A549 (cell line): Measurements from ENCODE around the gene NUMA1. TPM values are rescaled to one million over a fixed set of nuclear protein-coding genes. Genes with fewer than 3 reads are reported as not detected.

Source experiments
- ATAC-seq, 2 experiments: fragments of 200-7000 bp in 1 of 2; fragments of >200 bp in 1 of 2; cut with Nextera tagmentation in 1 of 2; cut with Tn5 transposase in 1 of 2; 3 replicates each; pipeline versions ENCODE4 v1.8.0 to v1.9.1; 2018 to 2020; ENCODE audit warnings: mild to moderate bottlenecking in 1 of 2, moderate library complexity in 1 of 2
- CTCF ChIA-PET: fragments of 300-600 bp; sonication (Branson Sonifier 250); formaldehyde crosslinking; extraction: SDS; loops from one replicate; lab custom pipeline; 2021; ENCODE audit warnings: antibody characterized with exemption, inconsistent platforms; lab: Yijun Ruan, JAX
- POLR2A ChIA-PET: fragments of 350-600 bp; formaldehyde crosslinking; extraction: SDS; loops from one replicate; lab custom pipeline; 2021; ENCODE audit warnings: antibody characterized with exemption, inconsistent platforms; lab: Yijun Ruan, JAX
- DNase-seq, 2 experiments: peaks; one replicate each; pipeline versions ENCODE4 v3.0.0 to v3.0.0-alpha.2; 2011 to 2016; ENCODE audit warnings: low read depth in 1 of 2, low spot score in 1 of 2
- FAIRE-seq: peaks from 2 replicates; lab custom pipeline; 2011; peaks lifted over from hg19 to GRCh38; lab: Jason Lieb, UNC
- H3K27ac ChIP-seq, 2 experiments: fragments of >200 bp; sonication (Bioruptor Twin); formaldehyde crosslinking; 3 replicates each; pipeline ENCODE4 v1.5.1; 2016 to 2017
- H3K4me1 ChIP-seq: fragments of >200 bp; sonication (Bioruptor Twin); formaldehyde crosslinking; 3 replicates; pipeline ENCODE4 v1.6.1; 2016
- H3K4me2 ChIP-seq: fragments of >200 bp; sonication (Bioruptor Twin); formaldehyde crosslinking; 3 replicates; pipeline ENCODE4 v1.6.1; 2016
- H3K4me3 ChIP-seq: fragments of >200 bp; sonication (Bioruptor Twin); formaldehyde crosslinking; 3 replicates; pipeline ENCODE4 v1.5.1; 2016
- H3K9me3 ChIP-seq: fragments of >200 bp; sonication (Bioruptor Twin); formaldehyde crosslinking; 3 replicates; pipeline ENCODE4 v1.6.1; 2016
- CEBPB ChIP-seq, 2 experiments: fragments of >200 bp in 1 of 2; sonication (Bioruptor Twin) in 1 of 2; formaldehyde crosslinking in 1 of 2; IDR thresholded peaks; 2 replicates each; pipeline ENCODE4 v1.6.1; 2012 to 2016
- E2F6 ChIP-seq: IDR thresholded peaks from 2 replicates; pipeline ENCODE4 v1.6.1; 2012; ENCODE audit warnings: low read depth, borderline replicate concordance
- FOSB ChIP-seq: fragments of 250-450 bp; sonication (Bioruptor Pico); IDR thresholded peaks from 2 replicates; pipeline ENCODE4 v1.5.0; 2020; ENCODE audit warnings: mild to moderate bottlenecking, moderate library complexity
- FOSL2 ChIP-seq, 2 experiments: fragments of 450-650 bp in 1 of 2; fragments of >200 bp in 1 of 2; sonication (Bioruptor Twin) in 1 of 2; formaldehyde crosslinking; IDR thresholded peaks; 2 replicates each; pipeline versions ENCODE4 v1.5.0 to v1.6.1; 2016 to 2020; ENCODE audit warnings: mild to moderate bottlenecking in 1 of 2, moderate library complexity in 1 of 2
- FOXS1 ChIP-seq: fragments of 250-450 bp; sonication (Bioruptor Pico); IDR thresholded peaks from 2 replicates; pipeline ENCODE4 v1.5.0; 2020; ENCODE audit warnings: mild to moderate bottlenecking, moderate library complexity
- HDAC2 ChIP-seq: fragments of 200-600 bp; sonication (generic); IDR thresholded peaks from 2 replicates; pipeline ENCODE4 v1.6.1; 2016
- HOXA7 ChIP-seq: fragments of 250-450 bp; sonication (Bioruptor Pico); IDR thresholded peaks from 2 replicates; pipeline ENCODE4 v1.5.0; 2020; ENCODE audit warnings: mild to moderate bottlenecking, moderate library complexity
- MAFK ChIP-seq: fragments of 450-650 bp; IDR thresholded peaks from 2 replicates; pipeline ENCODE4 v1.6.1; 2014; ENCODE audit not compliant: partially characterized antibody
- NFE2L2 ChIP-seq: fragments of 150-350 bp; conservative IDR thresholded peaks from 2 replicates; pipeline ENCODE4 v1.6.1; 2014; ENCODE audit warnings: low read length
- NPAS2 ChIP-seq: fragments of 250-450 bp; sonication (Bioruptor Pico); IDR thresholded peaks from 2 replicates; pipeline ENCODE4 v1.8.0; 2022; ENCODE audit warnings: mild to moderate bottlenecking, moderate library complexity, borderline replicate concordance
- PBX3 ChIP-seq: IDR thresholded peaks from 2 replicates; pipeline ENCODE4 v1.6.1; 2012
- RAD21 ChIP-seq, 2 experiments: fragments of >200 bp in 1 of 2; sonication (Bioruptor Twin) in 1 of 2; formaldehyde crosslinking in 1 of 2; IDR thresholded peaks in 1 of 2; conservative IDR thresholded peaks in 1 of 2; 2 replicates in 1 of 2; 3 replicates in 1 of 2; pipeline ENCODE4 v1.6.1; 2012 to 2018; ENCODE audit warnings: inconsistent platforms in 1 of 2
- RARB ChIP-seq: fragments of 250-450 bp; sonication (Bioruptor Pico); IDR thresholded peaks from 2 replicates; pipeline ENCODE4 v1.8.0; 2021; ENCODE audit warnings: mild to moderate bottlenecking, moderate library complexity
- REST ChIP-seq: fragments of 200-600 bp; sonication (generic); IDR thresholded peaks from 2 replicates; pipeline ENCODE4 v1.6.1; 2016; ENCODE audit warnings: antibody characterized with exemption, mild to moderate bottlenecking, moderate library complexity
- RNF2 ChIP-seq: fragments of 200-600 bp; sonication (generic); IDR thresholded peaks from 2 replicates; pipeline ENCODE4 v1.6.1; 2016; ENCODE audit warnings: low read depth, mild to moderate bottlenecking, antibody characterized with exemption, moderate library complexity, borderline replicate concordance
- TFCP2L1 ChIP-seq: fragments of 250-450 bp; sonication (Bioruptor Pico); IDR thresholded peaks from 2 replicates; pipeline ENCODE4 v1.5.0; 2021; ENCODE audit warnings: mild to moderate bottlenecking
- ZNF302 ChIP-seq: fragments of 250-450 bp; sonication (Bioruptor Pico); IDR thresholded peaks from 2 replicates; pipeline ENCODE4 v1.9.0; 2021; ENCODE audit warnings: inconsistent platforms, mild to moderate bottlenecking, moderate library complexity
- WGBS: methylation state at CpG from one replicate; pipeline ENCODE4 v1.1.6; 2017; ENCODE audit errors: missing lambda C conversion rate; 5-methylcytosine and 5-hydroxymethylcytosine counted together
- polyA plus RNA-seq, 4 experiments: library from polyadenylated mRNA; depleted of rRNA in 3 of 4; stranded (reverse); fragments of >200 nt; fragmentation: RNase III in 1 of 4; extraction: RNeasy Plus Mini Kit Qiagen cat#74134 plus additional on column Dnase treatment in 1 of 4; gene quantifications; 2 replicates in 3 of 4; 3 replicates in 1 of 4; pipeline ENCODE4 v1.2.3, GENCODE V29; 2011 to 2017
- small RNA-seq, 6 experiments: library from RNA; depleted of rRNA; stranded (forward); fragments of <200 nt; gene quantifications; one replicate each; pipeline ENCODE3, GENCODE V24; 2012

The NUMA1 gene
- polyA plus RNA-seq, 2 of the 4 experiments (the other 2 are of a cell fraction) = 51.5 to 65.8 TPM

GRCh38 chr11:71962428-71963038 lies 117.8 kb downstream of the NUMA1 start:
- Histone ChIP-seq H3K9me3 (peaks cover 3% of the 10 kb centered on the region; the same call in 1 of the 3 replicates), H3K4me3 (no peak overlapping the region), H3K4me1 (peaks cover 52% of the 10 kb centered on the region), H3K27ac (peak overlapping the region; percentile 81 to 83), H3K4me2 (peak overlapping the region; percentile 55)
- no peak for FAIRE-seq
- ATAC-seq = peak in 1 of 2 experiments; percentile 28; a peak in 2 of 6 replicates
- peak in 1 of 2 experiments; percentile 38 for DNase-seq
- 4% methylated on average over 2 of the region's 2 CpGs for WGBS
- CTCF ChIA-PET = interaction anchor here (0.9 kb wide), 1 partner anchor 17 kb away, joined by 3 read pairs; no protein-coding TSS in a partner anchor
- POLR2A ChIA-PET = no interaction called here
- TF ChIP-seq NPAS2 (CRISPR knock-in tag) = no peak
- TF ChIP-seq E2F6 = no peak
- no peak for TF ChIP-seq FOXS1
- 0 out of 4 replicates have a peak, but pooled peaks of 1 of the 2 experiments have one; percentile 2 for TF ChIP-seq CEBPB (IDR thresholded peaks at IDR 0.05)
- no peak for TF ChIP-seq TFCP2L1 (CRISPR knock-in tag)
- TF ChIP-seq FOSB (CRISPR knock-in tag) = no peak
- no peak for TF ChIP-seq RARB (CRISPR knock-in tag)
- TF ChIP-seq RAD21 (conservative IDR thresholded peaks at IDR 0.05 in 1 of 2, IDR thresholded peaks at IDR 0.05 in 1 of 2) = no peak
- TF ChIP-seq MAFK = peak; percentile 98
- TF ChIP-seq HOXA7 (CRISPR knock-in tag) = no peak
- no peak for TF ChIP-seq ZNF302 (CRISPR knock-in tag)
- no peak for TF ChIP-seq HDAC2
- no peak for TF ChIP-seq FOSL2 (IDR thresholded peaks at IDR 0.05)
- 0 out of 2 replicates have a peak, but pooled peaks have one; percentile 20 for TF ChIP-seq FOSL2 (CRISPR knock-in tag; IDR thresholded peaks at IDR 0.05)
- peak; percentile 92 for TF ChIP-seq NFE2L2
- TF ChIP-seq REST = no peak

- no peak for ATAC-seq
- POLR2A ChIA-PET = no interaction called here
- TF ChIP-seq RNF2 = no peak
- TF ChIP-seq PBX3 = no peak
- TF ChIP-seq, all 56 proteins: peak for 0
- DNase-seq (no peak), FAIRE-seq (no peak)
- Histone ChIP-seq H3K4me2 (no peak overlapping the region), H3K9me3 (no peaks in the 10 kb centered on the region), H3K4me3 (no peak overlapping the region), H3K27ac (no peak overlapping the region), H3K4me1 (peaks cover 64% of the 10 kb centered on the region)
- CTCF ChIA-PET = interaction anchor here (0.9 to 2.3 kb wide), 3 partner anchors 9 to 22 kb away, joined by 3 to 14 read pairs (median 4); no protein-coding TSS in a partner anchor
- WGBS = 65% methylated on average over 3 of the region's 3 CpGs
These were observed 124.4 kb downstream of the NUMA1 start for GRCh38 chr11:71955898-71956456.

Small RNA genes within 50 kb of the gene (small RNA-seq; reads per million reads assigned to genes)
- 0 to 2.6 (median 0) reads per million in 6 experiments for gene MIR3165
- 0 reads per million in 6 experiments for gene RNU6-72P

Other genes starting within 250 kb of the NUMA1 start
- not detected in 2 replicates for gene DEFB108B, start 247.3 kb downstream of the NUMA1 start, polyA plus RNA-seq (2011; rRNA removed)
- not detected in 3 replicates for gene DEFB108B, start 247.3 kb downstream of the NUMA1 start, polyA plus RNA-seq (2017; fragmentation: RNase III; extraction: RNeasy Plus Mini Kit Qiagen cat#74134 plus additional on column Dnase treatment)
- gene DEFB131B, start 202.1 kb downstream of the NUMA1 start, polyA plus RNA-seq (2011; rRNA removed) = not detected in 2 replicates
- not detected in 3 replicates for gene DEFB131B, start 202.1 kb downstream of the NUMA1 start, polyA plus RNA-seq (2017; fragmentation: RNase III; extraction: RNeasy Plus Mini Kit Qiagen cat#74134 plus additional on column Dnase treatment)
- 6.9 and 7.6 TPM in 2 replicates for gene XNDC1N, start 151.9 kb downstream of the NUMA1 start, polyA plus RNA-seq (2011; rRNA removed)
- 4.3 to 5.0 TPM (median 4.9 TPM) in 3 replicates for gene XNDC1N, start 151.9 kb downstream of the NUMA1 start, polyA plus RNA-seq (2017; fragmentation: RNase III; extraction: RNeasy Plus Mini Kit Qiagen cat#74134 plus additional on column Dnase treatment)
- 102 and 105 TPM in 2 replicates for gene RNF121, start 151.5 kb downstream of the NUMA1 start, polyA plus RNA-seq (2011; rRNA removed)
- 79.0 to 87.2 TPM (median 80.3 TPM) in 3 replicates for gene RNF121, start 151.5 kb downstream of the NUMA1 start, polyA plus RNA-seq (2017; fragmentation: RNase III; extraction: RNeasy Plus Mini Kit Qiagen cat#74134 plus additional on column Dnase treatment)
- 7.6 and 7.7 TPM in 2 replicates for gene IL18BP, start 81.6 kb downstream of the NUMA1 start, polyA plus RNA-seq (2011; rRNA removed)
- gene IL18BP, start 81.6 kb downstream of the NUMA1 start, polyA plus RNA-seq (2017; fragmentation: RNase III; extraction: RNeasy Plus Mini Kit Qiagen cat#74134 plus additional on column Dnase treatment) = 6.0 to 7.9 TPM (median 6.6 TPM) in 3 replicates
- gene LRRC51, start 308 bp upstream of the NUMA1 start, polyA plus RNA-seq (2011; rRNA removed) = 14.3 and 16.3 TPM in 2 replicates
- gene LRRC51, start 308 bp upstream of the NUMA1 start, polyA plus RNA-seq (2017; fragmentation: RNase III; extraction: RNeasy Plus Mini Kit Qiagen cat#74134 plus additional on column Dnase treatment) = 8.2 to 10.1 TPM (median 9.1 TPM) in 3 replicates
- 66.1 and 85.8 TPM in 2 replicates for gene LAMTOR1, start 22.8 kb upstream of the NUMA1 start, polyA plus RNA-seq (2011; rRNA removed)
- 109 to 119 TPM (median 114 TPM) in 3 replicates for gene LAMTOR1, start 22.8 kb upstream of the NUMA1 start, polyA plus RNA-seq (2017; fragmentation: RNase III; extraction: RNeasy Plus Mini Kit Qiagen cat#74134 plus additional on column Dnase treatment)
- gene TOMT, start 25.4 kb upstream of the NUMA1 start, polyA plus RNA-seq (2011; rRNA removed) = not detected in 2 replicates
- gene TOMT, start 25.4 kb upstream of the NUMA1 start, polyA plus RNA-seq (2017; fragmentation: RNase III; extraction: RNeasy Plus Mini Kit Qiagen cat#74134 plus additional on column Dnase treatment) = not detected in 3 replicates
- 48.5 and 88.2 TPM in 2 replicates for gene ANAPC15, start 32.2 kb upstream of the NUMA1 start, polyA plus RNA-seq (2011; rRNA removed)
- 96.2 to 103 TPM (median 97.5 TPM) in 3 replicates for gene ANAPC15, start 32.2 kb upstream of the NUMA1 start, polyA plus RNA-seq (2017; fragmentation: RNase III; extraction: RNeasy Plus Mini Kit Qiagen cat#74134 plus additional on column Dnase treatment)
- not detected in 2 replicates for gene FOLR3, start 55.2 kb upstream of the NUMA1 start, polyA plus RNA-seq (2011; rRNA removed)
- gene FOLR3, start 55.2 kb upstream of the NUMA1 start, polyA plus RNA-seq (2017; fragmentation: RNase III; extraction: RNeasy Plus Mini Kit Qiagen cat#74134 plus additional on column Dnase treatment) = 0.29 to 0.36 TPM in 2 of 3 replicates, not detected in the other
- 0.22 and 0.25 TPM in 2 replicates for gene FOLR1, start 111.6 kb upstream of the NUMA1 start, polyA plus RNA-seq (2011; rRNA removed)
- gene FOLR1, start 111.6 kb upstream of the NUMA1 start, polyA plus RNA-seq (2017; fragmentation: RNase III; extraction: RNeasy Plus Mini Kit Qiagen cat#74134 plus additional on column Dnase treatment) = 0.08 to 0.12 TPM (median 0.09 TPM) in 3 replicates
- gene FOLR2, start 136.3 kb upstream of the NUMA1 start, polyA plus RNA-seq (2011; rRNA removed) = not detected in 2 replicates
- not detected in 3 replicates for gene FOLR2, start 136.3 kb upstream of the NUMA1 start, polyA plus RNA-seq (2017; fragmentation: RNase III; extraction: RNeasy Plus Mini Kit Qiagen cat#74134 plus additional on column Dnase treatment)
- 67.4 and 84.8 TPM in 2 replicates for gene INPPL1, start 144.2 kb upstream of the NUMA1 start, polyA plus RNA-seq (2011; rRNA removed)
- 94.5 to 117 TPM (median 103 TPM) in 3 replicates for gene INPPL1, start 144.2 kb upstream of the NUMA1 start, polyA plus RNA-seq (2017; fragmentation: RNase III; extraction: RNeasy Plus Mini Kit Qiagen cat#74134 plus additional on column Dnase treatment)
- not detected in 2 replicates for gene PHOX2A, start 163.6 kb upstream of the NUMA1 start, polyA plus RNA-seq (2011; rRNA removed)
- not detected in 3 replicates for gene PHOX2A, start 163.6 kb upstream of the NUMA1 start, polyA plus RNA-seq (2017; fragmentation: RNase III; extraction: RNeasy Plus Mini Kit Qiagen cat#74134 plus additional on column Dnase treatment)